Measurements from ENCODE around the gene ITGA8.
"Not testable (repeated sequence)": the region's sequence is repeated elsewhere in the genome, so short reads cannot be mapped to it uniquely, and the experiment has no call there.

ITGA8 gene

GRCh38 chr10:15719899-15720634 lies at the start of gene ITGA8:
ITGA8 (minus strand) TSS chr10:15719922; CDS start chr10:15719771, 151 bp downstream.
- no peak for DNase-seq (ENCODE audit: low read depth)

DNA sequence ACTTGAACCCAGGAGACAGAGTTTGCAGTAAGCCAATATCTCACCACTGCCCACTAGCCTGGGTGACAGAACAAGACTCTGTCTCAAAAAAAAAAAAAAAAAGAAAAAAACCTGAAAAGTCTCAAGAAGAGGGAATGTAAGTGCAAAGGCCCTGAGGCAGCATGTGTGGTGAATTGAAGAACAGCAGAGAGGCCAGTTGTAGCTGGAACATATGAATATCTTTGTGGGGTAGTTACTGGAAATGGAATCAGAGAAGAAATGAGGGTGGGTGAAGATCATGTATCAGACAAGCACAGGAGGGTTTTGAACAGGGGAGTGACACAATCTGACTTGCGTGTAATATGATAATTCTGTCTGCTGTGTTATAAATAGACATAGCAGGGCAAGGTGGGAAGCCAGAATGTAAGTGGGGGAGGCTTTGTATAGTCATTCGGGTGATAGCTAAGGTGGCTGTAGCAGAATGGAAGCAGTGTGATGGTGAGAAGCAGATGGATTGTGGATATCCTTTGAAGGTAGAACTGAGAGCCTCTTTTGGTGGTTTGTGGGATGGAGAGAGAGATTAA lies 45.3 kb upstream of the ITGA8 start:
- DNase-seq (ENCODE audit: low read depth): no peak

DNA sequence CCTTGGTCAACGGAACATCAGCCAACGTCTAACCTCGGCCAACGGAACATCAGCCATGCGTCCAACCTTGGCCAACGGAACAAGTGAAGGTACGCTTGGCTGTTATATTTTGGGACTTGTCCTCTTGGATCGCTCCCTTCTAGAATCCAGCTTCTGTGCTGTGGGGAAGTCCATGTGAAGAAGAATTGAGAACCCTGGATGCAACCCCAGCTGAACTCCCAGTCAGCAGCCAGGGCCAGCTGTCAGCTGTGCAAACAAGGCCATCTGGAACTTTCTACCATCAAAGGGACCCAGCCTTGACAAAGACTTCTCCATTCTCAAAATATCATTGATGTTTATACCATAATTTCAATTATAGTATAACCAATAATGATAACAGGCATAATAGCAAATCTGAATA lies 43.3 kb upstream of the ITGA8 start:
- no peak for DNase-seq (ENCODE audit: low read depth)

GRCh38 chr10:15762239-15762638 lies 42.5 kb upstream of the ITGA8 start:
- DNase-seq (ENCODE audit: low read depth): not testable (repeated sequence)

GRCh38 chr10:15761224-15761623 lies 41.5 kb upstream of the ITGA8 start:
- DNase-seq (ENCODE audit: low read depth): not testable (repeated sequence)

- no peak for DNase-seq (ENCODE audit: low read depth)
Observed at GRCh38 chr10:15760681-15761080, 41.0 kb upstream of the ITGA8 start.

DNA sequence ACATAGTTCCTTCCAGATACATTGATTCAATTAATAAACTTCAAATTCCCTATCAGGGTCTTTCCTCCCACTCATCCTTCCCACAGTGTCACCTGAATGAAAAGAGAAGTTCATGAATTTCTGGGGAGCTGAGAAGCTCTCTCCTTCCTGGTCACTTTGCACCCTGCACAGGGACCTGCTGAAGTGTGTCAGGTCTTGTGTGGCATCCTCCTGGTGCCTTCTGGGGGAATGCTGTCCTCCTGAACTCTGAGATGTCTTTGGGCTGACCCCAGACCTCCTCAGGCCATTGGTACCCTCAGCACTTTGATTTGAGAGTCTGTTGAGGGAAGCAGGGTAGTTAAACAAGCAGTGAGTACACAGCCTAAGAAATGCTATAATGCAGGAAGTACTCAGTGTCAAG lies 39.5 kb upstream of the ITGA8 start:
- DNase-seq (ENCODE audit: low read depth): no peak

- DNase-seq (ENCODE audit: low read depth): no peak
Observed at GRCh38 chr10:15758618-15759017, 38.9 kb upstream of the ITGA8 start.

DNA sequence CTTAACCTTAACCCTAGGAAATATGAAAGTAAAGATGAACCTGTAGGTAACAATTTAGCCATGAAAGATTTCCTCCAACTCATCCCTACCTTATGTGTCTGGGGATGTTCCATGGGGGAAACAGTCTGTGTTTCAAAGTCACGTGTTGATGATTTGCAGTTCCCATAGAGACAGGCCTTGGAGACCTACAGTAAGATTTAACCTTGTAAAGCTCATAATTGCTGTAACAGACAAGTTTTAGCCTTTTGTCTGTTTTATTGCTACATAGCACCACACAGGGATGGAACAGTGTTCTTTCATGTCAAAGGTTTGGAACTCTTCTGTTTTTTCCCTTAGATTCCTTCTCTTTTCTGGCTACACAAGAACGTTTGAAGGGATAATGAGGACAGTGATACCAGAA lies 35.2 kb upstream of the ITGA8 start:
- DNase-seq (ENCODE audit: low read depth): no peak

- no peak for DNase-seq (ENCODE audit: low read depth)
Observed at GRCh38 chr10:15751046-15751445, 31.3 kb upstream of the ITGA8 start.

GRCh38 chr10:15748126-15748525 lies 28.4 kb upstream of the ITGA8 start:
- DNase-seq (ENCODE audit: low read depth): no peak

DNA sequence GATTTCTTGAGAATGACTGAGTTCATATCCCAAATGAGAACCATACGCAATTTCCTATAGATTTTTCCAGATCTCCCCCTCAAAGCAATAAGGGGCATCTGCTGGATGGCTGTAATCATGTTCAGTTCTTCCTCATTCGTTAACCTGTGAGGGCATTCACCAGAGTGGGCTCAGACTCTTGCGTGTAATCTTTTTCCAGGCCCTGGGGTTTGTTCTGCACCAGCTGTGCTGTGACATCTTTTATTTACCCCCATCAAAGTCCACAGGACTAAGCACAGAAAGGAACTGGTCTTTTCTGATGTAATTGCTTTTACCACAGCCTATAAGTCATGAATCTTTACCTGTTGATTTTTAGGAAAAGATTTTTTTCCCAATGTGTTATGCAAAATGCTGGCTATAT lies 27.9 kb upstream of the ITGA8 start:
- DNase-seq (ENCODE audit: low read depth): no peak

DNA sequence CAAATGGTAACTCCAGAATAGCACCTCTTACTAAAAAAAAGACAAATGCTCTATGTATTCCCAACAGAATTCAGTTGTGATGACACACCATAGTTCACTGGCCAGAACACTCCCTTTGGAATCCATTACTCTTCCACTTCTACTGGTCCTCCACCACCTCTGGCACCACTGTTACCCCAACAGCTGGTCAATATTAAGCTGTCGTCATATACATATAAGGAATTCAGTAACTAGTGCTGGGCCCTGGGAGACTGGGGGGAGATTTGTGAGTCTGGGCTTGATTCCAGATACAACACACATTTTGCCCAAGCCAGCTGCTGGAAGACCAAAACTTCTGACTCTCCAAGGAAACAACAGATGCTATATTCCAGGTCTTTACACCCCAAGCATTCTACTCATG lies 26.0 kb upstream of the ITGA8 start:
- DNase-seq (ENCODE audit: low read depth): no peak

DNA sequence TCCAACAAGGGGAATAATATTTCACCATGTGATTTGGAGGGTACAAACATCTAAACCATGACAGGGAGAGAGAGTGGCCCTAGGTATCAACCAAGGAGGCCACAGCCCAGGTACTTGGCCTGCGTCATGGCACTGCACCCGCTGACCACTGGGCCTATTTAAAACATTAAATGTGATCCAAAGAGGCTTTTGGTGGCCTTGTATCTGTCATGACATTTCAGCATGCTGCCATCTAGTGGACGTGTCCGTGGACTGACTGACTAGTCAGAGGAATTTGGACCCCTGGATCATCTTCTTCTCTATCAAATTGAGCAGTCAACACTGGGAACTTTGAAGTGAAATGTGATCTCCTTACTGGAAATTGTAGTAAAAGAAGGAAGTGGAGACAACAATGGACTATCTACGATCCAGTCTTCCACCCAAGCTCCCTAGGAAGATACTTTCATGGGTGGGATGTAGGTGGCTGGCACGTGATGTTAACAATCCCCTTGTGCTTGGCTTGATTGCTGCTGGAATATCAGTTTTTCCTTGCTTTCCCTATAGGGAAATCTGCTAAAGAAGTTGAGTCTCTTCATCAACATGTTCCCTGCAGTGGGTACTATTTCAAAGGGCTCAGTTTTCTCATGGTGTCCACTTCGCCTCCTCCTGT lies 24.6 kb upstream of the ITGA8 start:
- no peak for DNase-seq (ENCODE audit: low read depth)

DNA sequence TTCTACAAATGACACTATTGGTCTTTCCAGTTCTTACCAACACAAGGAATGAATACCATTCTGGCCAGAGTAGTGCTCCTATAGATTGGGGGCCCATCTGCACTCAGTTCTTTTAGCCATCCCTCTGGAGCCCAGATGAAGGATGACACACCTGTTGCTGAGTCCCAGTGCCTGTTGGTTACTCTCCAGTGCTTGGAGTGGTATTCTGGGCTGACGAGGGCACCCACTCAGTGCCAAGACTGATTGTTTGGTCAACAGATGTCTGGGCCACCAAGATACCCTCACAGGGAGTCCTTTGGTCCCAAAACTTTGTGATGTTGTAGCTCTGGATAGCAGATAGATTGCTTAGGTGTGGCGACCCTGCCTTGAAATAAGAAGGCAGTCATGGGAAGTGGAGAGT lies 23.7 kb upstream of the ITGA8 start:
- DNase-seq (ENCODE audit: low read depth): no peak

DNA sequence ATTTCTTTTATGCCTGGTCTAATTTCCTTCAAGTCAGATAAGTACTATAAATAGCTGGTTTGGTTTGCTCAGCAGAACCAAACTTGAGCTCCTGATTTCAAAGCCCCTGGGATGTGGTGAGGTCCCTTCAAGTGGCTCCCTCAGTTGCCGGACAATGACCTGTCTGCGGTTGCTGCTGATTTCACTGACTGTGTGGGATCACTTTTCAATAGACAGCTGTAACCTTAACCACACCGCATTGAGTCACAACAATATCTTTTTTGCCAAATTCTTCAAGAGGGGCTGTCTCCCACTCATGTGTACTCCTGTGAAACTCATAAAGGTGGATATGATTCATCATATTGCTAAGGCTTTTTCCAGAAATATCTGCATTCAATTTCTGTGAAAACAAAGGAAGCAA lies 23.1 kb upstream of the ITGA8 start:
- DNase-seq (ENCODE audit: low read depth): no peak

- DNase-seq (ENCODE audit: low read depth): no peak
Observed at GRCh38 chr10:15742102-15742501, 22.4 kb upstream of the ITGA8 start.

GRCh38 chr10:15741581-15741980 lies 21.9 kb upstream of the ITGA8 start:
- DNase-seq (ENCODE audit: low read depth): no peak

- no peak for DNase-seq (ENCODE audit: low read depth)
Observed at GRCh38 chr10:15740261-15740660, 20.5 kb upstream of the ITGA8 start.

DNA sequence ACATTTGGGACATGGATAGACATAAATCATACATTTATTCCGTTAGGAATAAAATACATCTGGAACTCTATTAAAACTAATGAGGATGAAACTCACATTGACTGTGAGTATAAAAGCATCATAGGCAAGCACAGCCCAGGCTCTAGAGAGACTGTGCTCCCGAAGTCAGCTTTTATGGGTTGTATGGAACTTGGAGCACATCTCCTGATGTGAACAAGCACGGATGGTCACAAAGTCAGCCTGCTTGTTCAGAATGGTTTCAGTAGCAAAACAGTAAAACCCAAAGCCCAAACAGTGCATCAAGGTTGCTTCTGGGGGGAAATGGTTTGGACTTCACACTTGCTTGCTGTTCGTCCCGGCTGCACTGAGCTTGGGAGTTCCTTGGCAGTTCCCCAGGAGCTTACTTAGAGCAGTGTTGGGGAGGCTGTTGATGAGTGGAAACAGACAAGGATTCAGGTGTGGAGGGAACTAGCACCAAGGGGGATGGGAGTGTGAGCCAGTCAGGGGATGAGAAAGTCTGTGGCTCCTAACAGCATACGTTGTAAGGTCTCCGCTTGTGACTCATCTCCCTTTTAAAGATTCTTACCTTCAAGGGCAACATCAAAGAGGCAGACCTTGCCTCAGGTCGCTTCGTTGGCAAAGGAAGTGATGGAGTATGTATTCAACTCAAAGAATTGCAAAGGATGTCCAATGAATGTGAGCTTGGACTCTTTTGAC lies 19.7 kb upstream of the ITGA8 start:
- no peak for DNase-seq (ENCODE audit: low read depth)

GRCh38 chr10:15738270-15738925 lies 18.7 kb upstream of the ITGA8 start:
- DNase-seq (ENCODE audit: low read depth): no peak

GRCh38 chr10:15737656-15738055 lies 17.9 kb upstream of the ITGA8 start:
- no peak for DNase-seq (ENCODE audit: low read depth)

All from stimulated activated CD8-positive, alpha-beta memory T cell treated with anti-CD3 and anti-CD28 coated beads, Interleukin-12 subunit alpha, Interleukin-12 subunit beta, amount 100 ng/mL, for 4 hours (primary cell).